Ishikawa (cell line): Measurements from ENCODE around the gene ERC1.

Experiments
- CEBPB ChIP-seq: IDR thresholded peaks from 2 replicates; pipeline ENCODE4 v1.6.1; 2012
- EGR1 ChIP-seq: IDR thresholded peaks from 2 replicates; pipeline ENCODE4 v1.6.1; 2012
- EP300 ChIP-seq: IDR thresholded peaks from 2 replicates; pipeline ENCODE4 v1.6.1; 2012; ENCODE audit warnings: borderline replicate concordance
- FOXM1 ChIP-seq: IDR thresholded peaks from 2 replicates; pipeline ENCODE4 v1.6.1; 2012; ENCODE audit warnings: low read depth, borderline replicate concordance
- NFIC ChIP-seq: IDR thresholded peaks from 2 replicates; pipeline ENCODE4 v1.6.1; 2012
- RAD21 ChIP-seq: IDR thresholded peaks from 2 replicates; pipeline ENCODE4 v1.6.1; 2012; ENCODE audit warnings: low read depth
- TAF1 ChIP-seq: IDR thresholded peaks from 2 replicates; pipeline ENCODE4 v1.6.1; 2012; ENCODE audit warnings: low read depth, mild to moderate bottlenecking
- TCF12 ChIP-seq: IDR thresholded peaks from 2 replicates; pipeline ENCODE4 v1.6.1; 2012; ENCODE audit warnings: low read depth
- YY1 ChIP-seq: IDR thresholded peaks from 2 replicates; pipeline ENCODE4 v1.6.1; 2012; ENCODE audit warnings: low read depth
- ZBTB7A ChIP-seq: IDR thresholded peaks from 2 replicates; pipeline ENCODE4 v1.6.1; 2012; ENCODE audit warnings: low read depth
- TF ChIP-seq, protein P1 (sequence below): IDR thresholded peaks from 2 replicates; pipeline ENCODE4 v1.6.1; 2012; ENCODE audit warnings: low read depth, mild to moderate bottlenecking
- TF ChIP-seq, protein P2 (sequence below): IDR thresholded peaks from 2 replicates; pipeline ENCODE4 v1.6.1; 2012
- TF ChIP-seq, protein P3 (sequence below): IDR thresholded peaks from 2 replicates; pipeline ENCODE4 v1.6.1; 2012

DNA sequence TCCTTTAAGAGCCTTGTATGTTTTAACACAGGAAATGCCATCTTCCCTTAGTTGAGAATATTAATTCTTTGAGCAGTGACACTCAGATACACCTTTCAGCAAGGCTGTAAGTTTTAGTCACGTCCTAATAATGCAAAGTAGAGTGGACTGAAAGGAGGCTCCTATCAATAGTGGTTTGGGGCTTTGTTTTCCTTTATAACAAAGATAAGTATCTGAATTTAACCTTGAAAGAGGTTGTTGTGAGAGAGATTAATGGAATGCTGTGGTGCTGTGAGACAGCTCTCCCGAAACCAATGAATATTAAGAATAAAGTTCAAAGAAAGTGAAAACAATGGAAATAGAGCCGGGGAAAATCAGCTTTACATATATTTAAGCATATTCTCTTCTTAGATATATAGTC is 259.6 kb downstream of the ERC1 start:
- TF ChIP-seq EGR1 (no peak), RAD21 (no peak), FOXM1 (no peak), NFIC (no peak), CEBPB (no peak), TCF12 (no peak), EP300 (no peak), ZBTB7A (no peak), YY1 (no peak), TAF1 (no peak)
- TF ChIP-seq, protein P1, sequence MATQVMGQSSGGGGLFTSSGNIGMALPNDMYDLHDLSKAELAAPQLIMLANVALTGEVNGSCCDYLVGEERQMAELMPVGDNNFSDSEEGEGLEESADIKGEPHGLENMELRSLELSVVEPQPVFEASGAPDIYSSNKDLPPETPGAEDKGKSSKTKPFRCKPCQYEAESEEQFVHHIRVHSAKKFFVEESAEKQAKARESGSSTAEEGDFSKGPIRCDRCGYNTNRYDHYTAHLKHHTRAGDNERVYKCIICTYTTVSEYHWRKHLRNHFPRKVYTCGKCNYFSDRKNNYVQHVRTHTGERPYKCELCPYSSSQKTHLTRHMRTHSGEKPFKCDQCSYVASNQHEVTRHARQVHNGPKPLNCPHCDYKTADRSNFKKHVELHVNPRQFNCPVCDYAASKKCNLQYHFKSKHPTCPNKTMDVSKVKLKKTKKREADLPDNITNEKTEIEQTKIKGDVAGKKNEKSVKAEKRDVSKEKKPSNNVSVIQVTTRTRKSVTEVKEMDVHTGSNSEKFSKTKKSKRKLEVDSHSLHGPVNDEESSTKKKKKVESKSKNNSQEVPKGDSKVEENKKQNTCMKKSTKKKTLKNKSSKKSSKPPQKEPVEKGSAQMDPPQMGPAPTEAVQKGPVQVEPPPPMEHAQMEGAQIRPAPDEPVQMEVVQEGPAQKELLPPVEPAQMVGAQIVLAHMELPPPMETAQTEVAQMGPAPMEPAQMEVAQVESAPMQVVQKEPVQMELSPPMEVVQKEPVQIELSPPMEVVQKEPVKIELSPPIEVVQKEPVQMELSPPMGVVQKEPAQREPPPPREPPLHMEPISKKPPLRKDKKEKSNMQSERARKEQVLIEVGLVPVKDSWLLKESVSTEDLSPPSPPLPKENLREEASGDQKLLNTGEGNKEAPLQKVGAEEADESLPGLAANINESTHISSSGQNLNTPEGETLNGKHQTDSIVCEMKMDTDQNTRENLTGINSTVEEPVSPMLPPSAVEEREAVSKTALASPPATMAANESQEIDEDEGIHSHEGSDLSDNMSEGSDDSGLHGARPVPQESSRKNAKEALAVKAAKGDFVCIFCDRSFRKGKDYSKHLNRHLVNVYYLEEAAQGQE, result no peak
- TF ChIP-seq, protein P2, sequence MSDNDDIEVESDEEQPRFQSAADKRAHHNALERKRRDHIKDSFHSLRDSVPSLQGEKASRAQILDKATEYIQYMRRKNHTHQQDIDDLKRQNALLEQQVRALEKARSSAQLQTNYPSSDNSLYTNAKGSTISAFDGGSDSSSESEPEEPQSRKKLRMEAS, result no peak
- TF ChIP-seq, protein P3, sequence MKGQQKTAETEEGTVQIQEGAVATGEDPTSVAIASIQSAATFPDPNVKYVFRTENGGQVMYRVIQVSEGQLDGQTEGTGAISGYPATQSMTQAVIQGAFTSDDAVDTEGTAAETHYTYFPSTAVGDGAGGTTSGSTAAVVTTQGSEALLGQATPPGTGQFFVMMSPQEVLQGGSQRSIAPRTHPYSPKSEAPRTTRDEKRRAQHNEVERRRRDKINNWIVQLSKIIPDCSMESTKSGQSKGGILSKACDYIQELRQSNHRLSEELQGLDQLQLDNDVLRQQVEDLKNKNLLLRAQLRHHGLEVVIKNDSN, result no peak
